GM19238 (cell line): ENCODE measurements around the gene PDE4A.
"Not testable (repeated sequence)": the region's sequence is repeated elsewhere in the genome, so short reads cannot be mapped to it uniquely, and the experiment has no call there.

Source experiments
- DNase-seq: peaks from one replicate; pipeline ENCODE4 v3.0.0; 2011; ENCODE audit warnings: low spot score; ENCODE audit not compliant: insufficient read length

The PDE4A gene

DNA sequence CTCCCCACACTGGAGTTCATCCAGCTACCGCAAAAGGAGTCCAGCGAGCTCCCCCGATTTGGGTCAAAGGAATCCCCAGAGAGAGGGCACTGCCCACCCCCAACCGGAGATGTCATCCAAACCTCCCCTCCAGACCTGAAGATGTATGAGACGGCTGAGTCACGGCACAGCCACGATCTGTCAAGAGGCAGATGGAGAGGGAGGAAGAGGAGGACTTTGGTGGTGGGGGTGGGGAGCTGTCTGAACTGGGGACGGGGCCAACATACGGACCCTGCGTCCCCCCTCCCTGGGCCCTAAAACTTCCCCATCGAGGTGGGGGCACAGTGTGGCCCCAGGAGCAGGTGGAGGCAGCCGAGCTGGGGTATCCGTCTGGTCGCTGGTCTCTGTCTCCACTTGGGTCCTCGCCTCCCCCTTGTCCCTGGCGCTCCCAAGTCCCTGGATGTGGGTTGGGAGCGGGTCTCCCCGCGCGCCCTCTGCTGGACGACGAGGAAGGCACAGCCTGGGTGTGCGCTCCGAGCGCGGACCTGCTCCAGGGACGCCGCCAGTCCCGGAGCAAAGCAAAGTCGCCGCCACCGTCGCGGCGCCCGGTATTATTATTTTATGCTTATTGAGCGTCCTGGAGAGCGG is 3.8 kb downstream of the PDE4A start:
- peak; percentile 82 for DNase-seq

DNA sequence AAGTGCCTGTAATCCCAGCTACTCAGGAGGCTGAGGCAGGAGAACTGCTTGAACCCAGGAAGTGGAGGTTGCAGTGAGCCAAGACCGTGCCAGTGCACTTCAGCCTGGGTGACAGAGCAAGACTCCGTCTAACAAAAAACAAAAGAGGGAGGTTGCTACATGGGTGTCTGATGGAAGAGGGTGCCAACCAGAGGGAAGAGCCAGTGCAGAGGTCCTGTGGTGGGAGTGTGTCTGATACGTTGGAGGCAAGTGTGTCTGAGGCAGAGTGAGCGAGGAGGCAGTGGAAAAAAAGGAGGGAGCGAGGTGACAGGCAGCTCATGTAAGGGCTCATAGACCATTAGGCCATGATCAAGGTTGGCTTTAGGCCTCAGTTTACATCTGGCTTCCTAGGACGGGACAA is 6.8 kb downstream of the PDE4A start:
- no peak for DNase-seq

DNA sequence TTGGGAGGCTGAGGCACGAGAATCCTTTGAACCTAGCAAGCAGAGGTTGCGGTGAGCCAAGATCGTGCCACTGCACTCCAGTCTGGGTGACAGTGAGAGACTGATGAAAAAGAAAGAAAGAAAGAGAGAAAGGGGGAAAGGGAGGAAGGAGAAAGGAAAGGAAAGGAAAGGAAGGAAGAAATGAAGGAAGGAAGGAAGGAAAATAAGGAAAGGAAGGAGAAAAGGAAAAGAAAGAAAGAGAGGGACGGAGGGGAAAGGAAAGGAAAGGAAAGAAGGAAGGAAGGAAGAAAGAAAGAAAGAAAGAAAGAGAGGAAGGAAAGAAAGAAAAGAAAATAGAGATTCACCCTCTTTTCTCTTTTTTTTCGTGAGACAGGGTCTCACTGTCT is 8.7 kb downstream of the PDE4A start:
- no peak for DNase-seq

DNA sequence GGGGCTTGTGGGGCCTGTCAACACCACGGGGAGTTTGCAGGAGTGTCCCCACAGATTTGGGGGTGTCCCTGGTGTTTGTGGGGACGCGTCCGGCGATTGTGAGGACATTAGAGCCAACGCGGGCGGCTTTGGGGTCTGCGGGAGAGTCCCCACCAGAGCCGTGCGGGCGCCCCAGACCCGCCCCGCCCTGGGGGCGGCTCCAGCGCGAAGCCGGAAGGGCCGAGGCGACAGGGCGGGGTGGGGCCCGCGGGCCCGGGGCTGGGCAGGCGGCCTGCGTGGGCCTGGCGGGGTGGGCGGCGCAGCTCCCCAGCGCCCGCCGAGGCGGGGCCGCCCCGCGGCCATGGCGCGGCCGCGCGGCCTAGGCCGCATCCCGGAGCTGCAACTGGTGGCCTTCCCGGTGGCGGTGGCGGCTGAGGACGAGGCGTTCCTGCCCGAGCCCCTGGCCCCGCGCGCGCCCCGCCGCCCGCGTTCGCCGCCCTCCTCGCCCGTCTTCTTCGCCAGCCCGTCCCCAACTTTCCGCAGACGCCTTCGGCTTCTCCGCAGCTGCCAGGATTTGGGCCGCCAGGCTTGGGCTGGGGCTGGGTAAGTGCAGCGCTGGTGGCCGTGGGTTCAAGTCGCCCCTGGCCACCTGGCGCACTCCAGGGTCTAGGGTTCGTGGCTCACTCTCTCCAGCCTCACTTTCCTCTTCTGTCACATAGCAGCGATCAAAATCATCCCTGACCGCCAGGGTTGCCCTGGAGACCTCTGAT is 10.3 kb downstream of the PDE4A start:
- no peak for DNase-seq

DNA sequence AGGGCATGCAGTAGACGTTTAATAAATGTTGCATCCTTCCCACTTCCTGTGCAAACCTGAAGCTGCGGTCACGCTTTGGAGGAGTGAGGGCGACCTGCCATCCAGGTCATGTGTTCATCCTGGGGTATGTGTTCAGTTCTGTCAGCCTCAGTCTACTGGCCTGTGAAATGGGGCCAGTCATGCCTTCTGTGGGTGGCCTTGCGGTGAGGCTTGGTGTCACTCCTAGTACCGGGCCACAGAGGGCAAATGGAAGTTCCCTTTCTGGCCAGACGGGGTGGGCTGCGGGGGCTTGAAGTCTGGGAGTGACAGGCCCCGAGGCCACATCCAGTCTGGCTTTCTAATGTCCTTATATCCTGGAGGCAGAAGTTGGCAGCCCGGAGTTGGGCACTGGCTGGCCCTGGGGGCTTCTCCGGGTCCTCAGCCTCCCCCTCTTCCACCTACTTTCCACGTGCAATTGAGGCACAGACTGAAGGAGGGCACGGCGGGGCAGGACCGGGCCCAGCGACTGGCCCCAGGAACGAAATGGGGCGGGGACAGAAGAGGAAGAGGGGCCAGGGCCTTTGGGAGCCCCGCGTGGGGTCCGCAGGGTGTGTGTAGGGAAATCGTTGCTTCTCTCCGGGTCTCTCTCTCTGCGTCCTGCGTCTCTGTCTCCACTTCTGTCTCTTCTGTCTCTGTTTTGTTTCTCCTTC is 11.1 kb downstream of the PDE4A start:
- DNase-seq, result no peak

DNA sequence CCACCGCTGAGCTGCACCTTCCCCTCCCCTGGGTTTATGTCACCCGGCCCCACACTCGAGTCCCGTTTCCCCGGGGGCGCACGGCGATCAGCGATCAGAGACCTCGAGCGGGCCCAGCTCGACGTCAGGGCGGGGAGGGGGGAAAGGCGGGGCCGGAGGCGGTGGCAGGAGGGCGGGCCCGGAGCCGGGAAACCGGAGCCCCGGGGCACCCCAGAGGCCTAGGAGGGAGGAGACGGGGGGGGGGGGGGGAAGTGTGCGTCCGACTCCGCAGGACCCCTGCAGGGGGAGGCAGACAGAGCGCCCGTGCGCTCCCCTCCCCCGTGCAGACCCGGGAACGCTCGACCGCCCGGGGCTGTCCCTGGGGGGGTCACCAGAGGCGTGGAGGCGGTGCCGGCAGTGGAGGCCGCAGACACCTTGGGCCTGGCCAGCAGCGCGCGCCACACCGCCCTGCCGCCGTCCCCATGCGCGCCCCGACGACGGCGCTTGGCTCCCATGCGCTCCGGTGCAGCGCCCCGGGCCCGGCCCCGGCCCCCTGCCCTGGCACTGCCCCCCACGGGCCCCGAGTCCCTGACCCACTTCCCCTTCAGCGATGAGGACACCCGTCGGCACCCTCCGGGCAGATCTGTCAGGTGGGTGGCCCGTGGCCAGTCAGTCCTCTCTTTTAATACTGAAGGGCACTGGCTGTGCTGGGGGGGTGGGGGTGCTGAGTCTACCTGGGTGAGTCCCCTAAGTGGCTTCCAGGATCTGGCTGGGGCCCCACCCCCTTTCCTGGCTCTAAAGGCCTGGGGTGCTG is 11.8 kb downstream of the PDE4A start:
- DNase-seq, result no peak

DNA sequence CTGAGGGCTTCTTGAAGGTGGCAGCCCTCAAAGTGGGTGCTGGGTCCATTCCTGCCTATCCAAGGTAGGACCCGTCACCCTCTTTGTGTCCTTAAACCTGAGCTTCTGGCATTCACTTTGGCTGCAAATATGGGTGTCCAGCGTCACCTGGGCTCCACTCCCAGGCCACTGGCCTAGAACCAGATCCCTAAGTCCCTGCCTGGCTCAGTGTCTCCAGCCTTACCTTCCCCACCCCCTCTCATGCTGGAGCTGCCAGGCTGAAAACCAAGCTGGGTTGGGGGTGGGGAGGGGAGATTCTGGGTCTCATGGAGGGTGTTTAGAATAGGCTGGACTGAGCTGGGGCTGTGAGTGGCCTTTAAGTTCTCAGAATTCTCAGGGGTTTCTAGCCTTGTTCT is 12.4 kb downstream of the PDE4A start:
- no peak for DNase-seq

DNA sequence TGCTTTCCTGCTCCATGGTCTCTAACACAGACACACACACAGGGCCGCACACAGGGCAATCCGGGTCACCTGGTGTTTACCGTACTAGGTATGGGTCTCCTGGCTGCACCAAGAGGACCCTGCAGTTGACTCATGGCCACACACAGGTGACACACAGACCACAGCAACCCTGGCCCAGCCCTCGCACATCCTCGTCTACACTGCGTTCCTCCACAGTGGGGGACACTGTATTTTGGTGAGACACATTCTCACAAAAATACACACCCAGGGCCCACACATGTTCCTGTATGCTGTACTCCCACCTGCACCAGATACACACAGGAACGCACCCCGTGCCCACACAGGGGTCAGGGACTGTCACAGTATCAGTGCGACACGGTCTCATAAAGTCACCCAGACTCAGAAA is 12.8 kb downstream of the PDE4A start:
- DNase-seq, result no peak

DNA sequence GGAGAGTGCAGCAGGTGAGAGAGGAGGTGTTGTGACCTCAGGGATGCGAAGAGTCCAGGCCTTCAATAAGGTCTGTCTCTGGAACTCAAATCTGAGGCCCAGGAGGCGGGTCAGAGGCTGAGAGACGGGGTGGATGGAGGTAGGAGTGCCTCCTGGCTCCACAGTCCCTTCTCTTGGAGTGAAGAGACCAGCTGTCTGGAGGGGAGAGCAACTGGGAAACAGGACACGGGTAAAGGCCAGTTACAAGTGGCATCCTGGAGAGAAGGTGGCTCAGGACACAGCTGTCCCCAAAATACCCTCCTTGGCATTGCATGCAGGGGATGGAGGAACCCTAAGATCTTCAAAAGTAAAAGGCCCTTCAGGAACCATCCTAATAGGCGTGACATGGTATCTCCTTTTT is 19.2 kb downstream of the PDE4A start:
- DNase-seq, result no peak

DNA sequence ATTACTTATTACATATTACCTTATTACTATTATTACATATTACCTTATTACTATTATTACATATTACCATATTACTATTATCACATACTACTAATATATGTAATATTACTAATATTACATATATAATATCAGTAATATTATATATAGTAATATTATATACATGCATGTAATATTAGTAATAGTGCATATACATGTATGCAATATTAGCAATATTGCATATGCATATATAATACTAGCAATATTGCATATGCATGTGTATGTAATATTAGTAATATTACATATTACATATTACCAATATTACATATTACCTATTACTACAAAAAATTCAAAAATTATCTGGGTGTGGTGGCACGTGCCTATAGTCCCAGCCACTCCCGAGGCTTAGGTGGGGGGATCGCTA is 22.4 kb downstream of the PDE4A start:
- no peak for DNase-seq

DNA sequence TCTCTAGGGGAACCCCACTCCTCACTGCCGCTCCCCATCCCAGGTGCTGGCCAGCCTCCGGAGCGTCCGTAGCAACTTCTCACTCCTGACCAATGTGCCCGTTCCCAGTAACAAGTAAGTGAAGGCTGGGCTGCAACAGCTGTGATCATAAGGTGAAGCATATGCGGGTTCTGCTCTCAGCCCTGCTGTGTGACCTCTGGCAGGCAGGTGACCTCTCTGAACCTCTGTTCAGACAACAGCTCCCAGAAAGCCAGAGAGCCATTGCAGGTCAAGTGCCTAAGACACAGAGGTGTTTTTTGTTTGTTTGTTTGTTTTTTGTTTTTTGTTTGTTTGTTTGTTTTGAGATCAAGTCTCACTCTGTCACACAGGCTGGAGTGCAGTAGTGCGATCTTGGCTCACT is 28.7 kb downstream of the PDE4A start:
- no peak for DNase-seq

DNA sequence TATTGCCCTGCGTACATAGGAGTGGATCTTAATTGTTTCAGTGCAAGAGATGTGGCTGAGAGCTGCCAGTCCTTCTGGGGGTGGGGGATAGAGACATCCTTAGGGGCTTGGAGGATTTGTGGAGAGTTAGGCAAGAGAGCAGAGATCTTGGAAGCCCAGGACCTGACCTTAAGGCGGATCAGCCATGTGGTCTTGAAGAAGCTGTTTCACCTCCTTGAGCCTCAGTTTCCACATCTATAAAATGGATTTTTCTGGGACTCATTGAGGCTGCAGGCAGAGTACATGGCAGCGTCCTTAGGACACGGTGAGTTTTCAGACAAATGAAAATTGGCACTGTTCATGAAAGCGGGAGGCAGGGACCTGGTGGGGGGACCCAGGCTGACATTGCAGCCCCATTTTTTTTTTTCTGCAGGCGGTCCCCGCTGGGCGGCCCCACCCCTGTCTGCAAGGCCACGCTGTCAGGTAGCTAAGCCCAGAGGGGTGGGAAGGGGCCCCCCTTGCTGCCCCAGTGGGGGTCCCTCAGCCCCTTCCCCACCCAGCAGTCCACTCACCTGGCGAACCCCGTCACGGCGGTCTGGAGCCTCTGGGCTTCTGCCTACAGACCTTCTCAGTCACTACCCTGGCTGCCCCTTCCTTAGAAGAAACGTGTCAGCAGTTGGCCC is 30.0 kb downstream of the PDE4A start:
- no peak for DNase-seq

DNA sequence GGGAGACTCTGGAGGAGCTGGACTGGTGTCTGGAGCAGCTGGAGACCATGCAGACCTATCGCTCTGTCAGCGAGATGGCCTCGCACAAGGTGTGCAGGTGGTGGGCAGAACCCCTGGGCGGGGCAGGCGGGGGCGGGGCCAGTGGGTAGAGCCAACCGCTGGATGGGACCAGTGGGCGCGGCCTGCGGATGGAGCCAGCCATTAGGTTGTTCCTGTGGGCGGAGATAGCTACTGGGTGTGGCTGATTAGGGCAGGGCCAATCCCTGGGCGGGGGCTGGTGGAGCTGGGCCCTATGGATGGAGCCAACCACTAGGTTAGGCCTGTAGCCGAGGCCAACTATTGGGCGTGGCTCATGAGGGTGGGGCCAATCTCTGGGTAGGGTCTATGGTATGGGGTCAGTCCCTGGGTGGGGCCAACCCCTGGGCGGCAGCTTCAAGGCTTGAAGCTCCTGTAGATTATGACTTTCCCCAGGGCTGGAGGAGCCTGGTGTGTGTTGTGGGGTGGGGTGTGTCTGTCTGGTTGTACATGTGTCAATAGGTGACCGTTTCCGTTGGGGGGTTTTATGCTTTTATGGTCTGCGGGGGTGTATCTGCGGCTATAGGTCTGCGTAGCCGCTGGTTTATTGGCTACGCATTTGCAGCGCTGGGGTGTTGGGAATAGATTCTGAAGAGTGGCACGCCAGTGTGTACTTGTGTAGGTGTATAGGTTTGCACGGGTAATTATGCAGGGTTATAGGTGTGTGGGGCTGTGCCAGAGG is 30.7 kb downstream of the PDE4A start:
- DNase-seq, result no peak

DNA sequence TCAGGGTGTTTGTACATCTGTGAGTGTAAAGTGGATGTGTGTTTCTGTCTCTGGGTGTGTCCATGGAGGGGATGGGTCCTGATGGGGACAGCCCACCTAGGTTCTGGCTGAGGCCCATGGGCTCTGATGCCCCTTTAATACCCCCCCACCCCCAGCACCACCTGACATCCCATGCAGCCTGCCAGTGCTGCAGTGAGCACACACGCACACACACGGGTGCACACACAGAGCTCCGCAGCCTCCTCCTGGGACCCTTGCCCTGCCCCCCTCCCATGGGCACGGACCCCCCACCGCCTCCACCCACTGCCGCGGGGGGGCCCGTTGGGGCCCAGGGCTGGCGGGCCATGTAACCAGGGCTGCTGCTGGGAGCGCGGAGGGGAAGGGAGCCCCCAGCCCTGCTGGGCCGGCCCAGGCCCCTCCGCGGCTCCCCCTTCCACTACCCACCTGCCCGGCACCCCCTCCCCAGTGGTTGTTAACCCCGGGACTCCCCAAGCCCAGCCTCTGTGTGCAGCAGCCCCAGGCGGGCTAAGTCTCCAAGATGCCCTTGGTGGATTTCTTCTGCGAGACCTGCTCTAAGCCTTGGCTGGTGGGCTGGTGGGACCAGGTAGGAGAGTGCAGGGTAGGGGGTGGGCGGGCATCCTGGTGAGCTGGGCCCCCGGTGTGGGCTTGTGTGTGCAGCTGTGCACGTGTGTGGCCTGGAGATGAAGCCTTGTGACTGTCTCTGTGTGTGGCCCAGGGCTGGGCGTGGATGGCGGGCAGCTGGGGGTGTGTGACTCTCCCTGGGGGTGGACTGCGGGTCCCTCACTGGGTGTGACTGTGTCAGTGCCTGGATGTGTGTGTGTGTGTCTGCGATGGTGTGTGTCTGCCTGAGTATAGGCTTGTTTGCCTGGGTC is 32.6 kb downstream of the PDE4A start:
- DNase-seq, result no peak

DNA sequence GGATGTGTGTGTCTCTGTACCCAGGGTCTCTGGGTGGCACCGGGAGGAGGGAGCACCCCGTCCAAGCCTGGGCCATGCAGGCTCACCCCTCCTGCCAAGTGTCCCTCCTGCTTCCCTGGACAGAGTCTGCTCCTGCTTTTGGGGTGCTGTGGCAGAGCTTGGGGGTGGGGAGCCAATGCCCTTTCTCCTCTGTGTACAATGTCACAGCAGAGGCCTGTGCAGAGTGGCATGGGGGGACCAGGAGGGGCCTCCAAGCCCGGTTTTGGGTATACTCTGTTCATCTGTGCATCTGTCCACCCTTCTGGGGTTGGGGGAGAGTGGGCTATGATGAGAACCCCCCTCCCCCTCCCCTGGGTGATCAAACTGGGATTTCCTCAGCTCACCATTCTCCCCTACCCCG is 33.5 kb downstream of the PDE4A start:
- DNase-seq, result no peak

DNA sequence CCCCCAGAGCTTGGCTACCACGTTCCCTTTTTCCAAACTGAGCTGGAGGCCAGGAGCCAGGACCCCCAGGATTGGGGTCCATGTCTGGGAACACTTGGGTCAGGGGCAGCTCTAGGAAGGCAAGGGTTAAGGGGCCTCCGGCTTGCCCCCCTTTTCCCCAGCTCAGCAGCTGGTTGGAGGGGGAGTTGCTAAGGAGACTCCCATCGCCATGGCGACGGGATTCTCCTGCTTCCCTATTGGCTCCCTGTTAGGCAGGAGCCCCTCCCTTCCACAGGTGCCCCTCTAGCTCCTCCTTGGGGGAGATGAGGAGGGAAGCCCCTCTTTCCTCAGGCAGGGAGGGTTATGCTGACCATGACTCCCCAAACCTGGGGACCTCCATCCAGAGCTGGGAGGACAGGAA is 33.9 kb downstream of the PDE4A start:
- no peak for DNase-seq

DNA sequence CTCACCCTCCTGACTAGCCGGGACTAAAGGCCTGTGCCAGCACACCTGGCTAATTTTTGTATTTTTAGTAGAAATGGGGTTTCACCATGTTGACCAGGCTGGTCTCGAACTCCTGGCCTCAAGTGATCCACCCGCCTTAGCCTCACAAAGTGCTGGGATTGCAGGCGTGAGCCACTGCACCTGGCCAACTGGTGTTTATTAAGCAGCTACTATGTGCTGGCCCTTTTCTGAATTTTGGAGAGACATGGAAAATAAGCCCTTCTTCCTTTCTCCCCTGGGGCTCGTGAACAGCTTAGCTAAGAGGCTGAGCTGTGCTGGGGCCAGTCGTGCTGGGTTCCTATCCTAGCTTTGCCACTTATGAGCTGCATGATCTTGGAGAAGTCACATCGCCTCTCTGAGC is 38.4 kb downstream of the PDE4A start:
- DNase-seq, result not testable (repeated sequence)

DNA sequence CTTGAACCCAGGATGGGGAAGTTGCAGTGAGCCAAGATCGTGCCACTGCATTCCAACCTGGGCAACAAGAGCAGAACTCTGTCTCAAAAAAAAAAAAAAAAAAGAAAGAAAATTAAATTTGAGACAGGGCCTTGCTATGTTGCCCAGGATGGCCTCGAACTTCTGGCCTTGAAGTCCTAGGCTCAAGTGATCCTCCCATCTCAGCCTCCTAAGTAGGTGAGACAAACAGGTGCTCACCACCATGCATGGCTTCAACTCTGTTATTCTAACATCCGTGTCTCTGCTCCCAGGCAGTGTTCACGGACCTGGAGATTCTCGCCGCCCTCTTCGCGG is 40.3 kb downstream of the PDE4A start:
- DNase-seq, result no peak

DNA sequence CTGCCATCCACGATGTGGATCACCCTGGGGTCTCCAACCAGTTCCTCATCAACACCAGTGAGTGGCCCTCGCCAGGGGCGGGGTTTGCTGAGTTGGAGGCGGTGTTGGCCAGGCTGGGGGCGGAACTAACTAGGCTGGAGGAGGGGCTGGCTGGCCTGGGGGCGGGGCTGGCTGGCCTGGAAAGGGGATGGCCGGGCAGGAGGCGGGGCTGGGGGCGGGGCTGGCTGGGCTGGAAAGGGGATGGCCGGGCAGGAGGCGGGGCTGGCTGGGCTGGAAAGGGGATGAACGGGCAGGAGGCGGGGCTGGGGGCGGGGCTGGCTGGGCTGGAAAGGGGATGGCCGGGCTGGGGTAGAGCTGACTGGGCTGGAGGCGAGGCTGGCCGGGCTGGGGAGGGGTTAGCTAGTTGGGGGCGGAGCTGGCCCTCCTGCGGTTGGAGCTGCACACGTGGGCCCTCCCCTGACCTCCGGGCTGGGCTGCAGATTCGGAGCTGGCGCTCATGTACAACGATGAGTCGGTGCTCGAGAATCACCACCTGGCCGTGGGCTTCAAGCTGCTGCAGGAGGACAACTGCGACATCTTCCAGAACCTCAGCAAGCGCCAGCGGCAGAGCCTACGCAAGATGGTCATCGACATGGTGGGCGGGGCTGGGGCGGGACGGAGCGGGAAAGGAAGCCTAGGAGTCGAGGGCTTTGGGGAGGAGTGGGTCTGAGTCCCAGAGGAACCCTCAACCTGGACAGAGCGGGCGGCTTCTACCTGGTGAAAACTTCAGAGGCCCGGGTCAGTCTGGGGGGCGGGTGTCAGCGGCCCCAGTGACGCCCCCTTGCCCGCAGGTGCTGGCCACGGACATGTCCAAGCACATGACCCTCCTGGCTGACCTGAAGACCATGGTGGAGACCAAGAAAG is 41.0 kb downstream of the PDE4A start:
- DNase-seq, result peak; percentile 98
